HepG2 (cell line): ENCODE results near the gene EDAR.

ENCODE experiments used
- HMGXB4 ChIP-seq, 2 experiments: sonication (generic) in 1 of 2; formaldehyde crosslinking in 1 of 2; IDR thresholded peaks; 2 replicates each; pipeline versions ENCODE4 v1.4.0 to v1.6.1; 2018 to 2020; ENCODE audit warnings: missing genetic modification reagents in 2 of 2, borderline replicate concordance in 1 of 2, low read depth in 1 of 2, mild to moderate bottlenecking in 1 of 2, missing biosample characterization in 1 of 2
- ZFP91 ChIP-seq: sonication (generic); formaldehyde crosslinking; IDR thresholded peaks from 2 replicates; pipeline ENCODE4 v1.9.0; 2022; ENCODE audit warnings: missing genetic modification reagents, mild to moderate bottlenecking, borderline replicate concordance
- ZNF253 ChIP-seq: sonication (generic); formaldehyde crosslinking; IDR thresholded peaks from 2 replicates; pipeline ENCODE4 v1.8.0; 2022; ENCODE audit warnings: mild to moderate bottlenecking, missing genetic modification reagents, borderline replicate concordance

- no peak for TF ChIP-seq HMGXB4 (CRISPR knock-in tag; IDR thresholded peaks at IDR 0.05; ENCODE audit: borderline replicate concordance in 1 of 2, low read depth in 1 of 2)
- no peak for TF ChIP-seq ZFP91
- TF ChIP-seq ZNF253 (CRISPR knock-in tag) = no peak
Observed at GRCh38 chr2:108983610-108984009, 5.4 kb downstream of the EDAR start.
